Erythroblast (primary cell): ENCODE measurements around the gene OR51A2.

Experiments
- GATA1 ChIP-seq: IDR thresholded peaks from 2 replicates; pipeline ENCODE4 v1.6.1; 2011; ENCODE audit warnings: low read depth, mild to moderate bottlenecking, control low read depth, low read length, moderate library complexity
- POLR2A ChIP-seq: IDR thresholded peaks from 2 replicates; pipeline ENCODE4 v1.6.1; 2011; ENCODE audit warnings: mild to moderate bottlenecking, low read length

DNA sequence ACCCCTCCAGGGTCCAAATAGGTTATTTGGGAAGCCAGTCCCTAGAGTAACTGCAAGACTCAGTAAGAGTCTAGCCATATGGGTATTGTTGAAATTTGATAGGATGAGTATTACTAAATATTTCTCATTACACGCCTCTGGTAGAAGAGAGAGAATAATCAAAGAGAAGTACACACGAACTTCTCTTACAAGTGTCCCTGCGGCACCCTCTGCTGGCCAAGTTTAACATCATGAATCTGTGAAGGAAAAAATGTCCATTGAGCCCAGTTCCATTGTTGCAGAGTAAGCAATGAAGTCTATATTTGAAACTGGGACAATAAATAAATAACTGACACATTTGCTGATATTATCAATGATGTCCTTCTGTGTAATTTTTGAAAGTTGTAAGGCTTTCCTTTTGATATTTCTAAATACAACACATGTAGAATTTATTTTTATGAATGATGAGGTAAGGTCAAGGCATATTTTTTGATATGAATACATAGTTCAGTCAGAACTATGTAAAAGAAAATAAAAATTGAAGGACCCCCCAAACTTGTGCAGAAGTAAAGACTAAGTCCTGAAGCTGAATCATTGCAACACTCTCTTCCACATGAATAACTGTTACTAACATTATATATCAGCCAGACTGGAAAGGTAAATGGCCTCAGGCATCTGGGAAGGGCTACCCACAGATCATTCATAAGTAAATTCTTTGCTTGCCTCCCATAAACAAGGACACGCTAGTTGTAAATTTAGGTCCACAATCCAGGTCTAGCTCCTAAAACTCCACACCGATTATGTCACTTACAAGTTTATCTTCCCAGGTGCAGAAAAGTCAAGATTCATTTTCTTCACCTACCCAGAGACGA lies 49.1 kb upstream of the OR51A2 start:
- TF ChIP-seq POLR2A (no peak), GATA1 (no peak)
